ENCODE measurements around the gene CAPN11.
"Not testable (repeated sequence)": the region's sequence is repeated elsewhere in the genome, so short reads cannot be mapped to it uniquely, and the experiment has no call there.

CAPN11 gene

DNA sequence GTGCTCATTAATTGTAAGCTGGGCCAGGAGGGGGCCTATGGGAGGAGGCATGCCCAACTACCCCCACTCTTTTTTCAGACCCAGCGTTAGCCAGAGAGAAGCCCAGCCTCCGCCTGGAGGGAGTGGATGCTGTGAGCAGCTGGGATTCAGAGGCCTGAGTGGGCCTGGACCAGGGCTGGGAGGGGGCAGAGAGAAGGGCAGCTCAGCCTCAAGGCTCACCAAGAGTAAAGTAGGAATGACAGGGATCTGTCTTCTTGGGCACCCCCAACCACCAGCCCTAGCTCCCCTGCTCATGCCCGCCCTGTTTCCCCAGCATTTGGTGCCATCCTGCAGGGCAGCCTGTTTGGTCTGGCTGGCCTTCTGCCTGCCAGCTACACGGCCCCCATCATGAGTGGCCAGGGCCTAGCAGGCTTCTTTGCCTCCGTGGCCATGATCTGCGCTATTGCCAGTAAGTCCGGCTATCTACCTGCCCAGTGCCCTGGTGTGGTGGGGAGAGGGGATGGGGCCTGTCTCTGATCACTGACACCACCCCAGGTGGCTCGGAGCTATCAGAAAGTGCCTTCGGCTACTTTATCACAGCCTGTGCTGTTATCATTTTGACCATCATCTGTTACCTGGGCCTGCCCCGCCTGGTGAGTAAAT lies 71.5 kb downstream of the CAPN11 start:
- DNase-seq, result no peak

DNA sequence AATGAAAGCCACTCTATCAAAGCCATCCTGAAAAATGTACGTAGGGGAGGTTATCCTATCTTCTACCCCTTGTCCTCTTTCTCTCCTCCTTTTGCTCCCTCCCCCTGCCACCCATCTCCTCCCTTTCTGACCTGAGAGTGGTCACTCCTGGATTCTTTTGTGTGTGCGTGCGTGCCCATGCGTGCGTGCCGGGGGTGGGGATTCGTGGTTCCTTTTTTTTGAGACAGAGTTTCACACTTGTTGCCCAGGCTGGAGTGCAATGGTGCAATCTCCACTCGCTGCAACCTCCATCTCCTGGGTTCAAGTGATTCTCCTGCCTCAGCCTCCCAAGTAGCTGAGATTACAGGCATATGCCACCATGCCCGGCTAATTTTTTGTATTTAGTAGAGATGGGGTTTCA lies 72.8 kb downstream of the CAPN11 start:
- not testable (repeated sequence) for DNase-seq

DNA sequence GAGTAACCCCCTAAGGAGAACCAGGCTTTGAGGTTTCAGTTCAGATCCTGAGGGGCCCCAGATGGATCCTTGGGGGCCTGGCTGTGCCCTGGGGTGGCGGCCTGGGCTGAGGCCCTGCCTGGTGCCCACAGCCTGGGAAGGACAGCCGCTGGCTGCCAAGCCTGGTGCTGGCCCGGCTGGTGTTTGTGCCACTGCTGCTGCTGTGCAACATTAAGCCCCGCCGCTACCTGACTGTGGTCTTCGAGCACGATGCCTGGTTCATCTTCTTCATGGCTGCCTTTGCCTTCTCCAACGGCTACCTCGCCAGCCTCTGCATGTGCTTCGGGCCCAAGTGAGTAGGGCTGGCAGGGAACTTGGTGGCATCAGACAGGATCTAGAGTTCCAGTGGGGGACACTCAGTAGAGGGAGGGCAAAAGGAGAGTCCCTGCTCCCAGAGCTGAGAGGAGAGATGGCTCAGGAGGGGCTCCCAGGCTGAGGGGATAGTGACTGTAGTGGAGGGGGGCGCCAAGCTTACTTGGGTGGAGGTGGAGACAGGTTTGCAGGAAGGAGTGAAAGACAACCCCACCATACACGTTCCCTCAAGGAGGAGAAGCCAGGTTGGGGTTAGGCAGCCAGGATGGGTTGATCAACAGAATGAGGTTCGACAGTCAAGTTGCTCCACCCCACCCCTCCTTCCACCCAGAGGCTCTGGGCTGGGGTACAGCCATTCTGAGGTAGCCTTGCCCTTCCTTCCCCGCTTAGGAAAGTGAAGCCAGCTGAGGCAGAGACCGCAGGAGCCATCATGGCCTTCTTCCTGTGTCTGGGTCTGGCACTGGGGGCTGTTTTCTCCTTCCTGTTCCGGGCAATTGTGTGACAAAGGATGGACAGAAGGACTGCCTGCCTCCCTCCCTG lies 74.3 kb downstream of the CAPN11 start:
- DNase-seq, result no peak

DNA sequence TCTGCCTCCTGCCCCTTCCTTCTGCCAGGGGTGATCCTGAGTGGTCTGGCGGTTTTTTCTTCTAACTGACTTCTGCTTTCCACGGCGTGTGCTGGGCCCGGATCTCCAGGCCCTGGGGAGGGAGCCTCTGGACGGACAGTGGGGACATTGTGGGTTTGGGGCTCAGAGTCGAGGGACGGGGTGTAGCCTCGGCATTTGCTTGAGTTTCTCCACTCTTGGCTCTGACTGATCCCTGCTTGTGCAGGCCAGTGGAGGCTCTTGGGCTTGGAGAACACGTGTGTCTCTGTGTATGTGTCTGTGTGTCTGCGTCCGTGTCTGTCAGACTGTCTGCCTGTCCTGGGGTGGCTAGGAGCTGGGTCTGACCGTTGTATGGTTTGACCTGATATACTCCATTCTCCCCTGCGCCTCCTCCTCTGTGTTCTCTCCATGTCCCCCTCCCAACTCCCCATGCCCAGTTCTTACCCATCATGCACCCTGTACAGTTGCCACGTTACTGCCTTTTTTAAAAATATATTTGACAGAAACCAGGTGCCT lies 75.0 kb downstream of the CAPN11 start:
- DNase-seq, result no peak

Data from NCI-H2081 treated with DMSO at 0.1 percent for 48 hours (cell line).